ENCODE data around the gene FKBP1A. TPM values are rescaled to one million over a fixed set of nuclear protein-coding genes. Genes with fewer than 3 reads are reported as not detected.

The FKBP1A gene
- total and polyA plus RNA-seq, 9 donors, result 64.7 to 697 (median 154) TPM

DNA sequence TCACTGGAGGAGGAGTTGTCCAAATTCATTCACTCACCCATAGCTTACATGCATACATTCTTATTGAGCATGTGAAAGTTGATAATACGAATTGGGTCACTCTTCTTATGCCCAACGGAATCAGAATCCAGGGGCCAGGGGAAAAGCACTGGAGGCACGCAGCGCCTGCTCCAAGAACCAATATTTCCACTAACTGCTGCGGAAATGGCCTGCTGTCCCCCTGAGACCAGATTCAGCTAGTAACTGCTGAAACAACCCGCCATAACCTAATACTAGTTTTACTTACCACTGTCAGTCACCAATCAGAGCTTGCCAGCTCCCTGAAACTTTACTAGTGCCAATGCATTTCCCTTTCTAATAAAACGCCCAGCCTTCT, 641 bp upstream of the FKBP1A start:
- 64 to 74% (median 68%) methylated on average over 7 of the region's 7 CpGs for WGBS, 3 donors
- Histone ChIP-seq H3K27ac (peak overlapping the region in 1 of 2 donors; percentile 74), H3K36me3 (no peaks in the 10 kb centered on the region), H3K4me3 (peak overlapping the region; percentile 82), H3K4me1 (ENCODE audit: insufficient read depth) (peaks cover 29% of the 10 kb centered on the region), H3K9me3 (no peaks in the 10 kb centered on the region), H3K27me3 (no peaks in the 10 kb centered on the region)
- intact Hi-C loops (cut with DNase I), result loop anchor here (2.0 to 10.0 kb wide), 4 partner anchors 59 to 74 kb away; partner anchors contain the start of genes SDCBP2 (in 2 of the 4) and NSFL1C (in 1 of the 4)
- DNase-seq, result no peak
- TF ChIP-seq, protein P1, sequence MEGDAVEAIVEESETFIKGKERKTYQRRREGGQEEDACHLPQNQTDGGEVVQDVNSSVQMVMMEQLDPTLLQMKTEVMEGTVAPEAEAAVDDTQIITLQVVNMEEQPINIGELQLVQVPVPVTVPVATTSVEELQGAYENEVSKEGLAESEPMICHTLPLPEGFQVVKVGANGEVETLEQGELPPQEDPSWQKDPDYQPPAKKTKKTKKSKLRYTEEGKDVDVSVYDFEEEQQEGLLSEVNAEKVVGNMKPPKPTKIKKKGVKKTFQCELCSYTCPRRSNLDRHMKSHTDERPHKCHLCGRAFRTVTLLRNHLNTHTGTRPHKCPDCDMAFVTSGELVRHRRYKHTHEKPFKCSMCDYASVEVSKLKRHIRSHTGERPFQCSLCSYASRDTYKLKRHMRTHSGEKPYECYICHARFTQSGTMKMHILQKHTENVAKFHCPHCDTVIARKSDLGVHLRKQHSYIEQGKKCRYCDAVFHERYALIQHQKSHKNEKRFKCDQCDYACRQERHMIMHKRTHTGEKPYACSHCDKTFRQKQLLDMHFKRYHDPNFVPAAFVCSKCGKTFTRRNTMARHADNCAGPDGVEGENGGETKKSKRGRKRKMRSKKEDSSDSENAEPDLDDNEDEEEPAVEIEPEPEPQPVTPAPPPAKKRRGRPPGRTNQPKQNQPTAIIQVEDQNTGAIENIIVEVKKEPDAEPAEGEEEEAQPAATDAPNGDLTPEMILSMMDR (IDR thresholded peaks at IDR 0.05), result no peak
- TF ChIP-seq EP300 (IDR thresholded peaks at IDR 0.05) (no peak), POLR2A (IDR thresholded peaks at IDR 0.05) (no peak)

DNA sequence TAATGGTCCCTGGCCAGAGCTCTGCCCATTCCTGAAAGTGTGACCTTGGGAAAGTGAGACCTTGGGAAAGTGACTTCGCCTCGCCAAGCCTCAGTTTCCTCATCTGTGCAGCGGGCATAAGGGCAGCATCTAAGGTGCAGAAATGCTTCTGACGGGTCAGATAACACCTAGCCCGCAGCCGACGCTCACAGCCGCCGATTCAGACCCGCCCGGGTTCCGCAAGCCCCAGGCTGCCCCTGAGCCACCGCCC, 486 bp downstream of the FKBP1A start:
- peaks cover 33% of the 10 kb centered on the region for H3K4me1 ChIP-seq (ENCODE audit: insufficient read depth)
- H3K9me3 ChIP-seq, result no peaks in the 10 kb centered on the region
- no peak for DNase-seq
- H3K27ac ChIP-seq, result peak overlapping the region; percentile 73 to 74
- intact Hi-C loops (cut with DNase I), result loop anchor here (2.0 to 10.0 kb wide), 4 partner anchors 58 to 75 kb away; partner anchors contain the start of genes SDCBP2 (in 2 of the 4) and NSFL1C (in 1 of the 4)
- H3K4me3 ChIP-seq, result peak overlapping the region; percentile 82
- 0 to 1% (median 0%) methylated on average over 13 of the region's 13 CpGs for WGBS, 3 donors
- H3K27me3 ChIP-seq, result no peaks in the 10 kb centered on the region
- TF ChIP-seq EP300 (IDR thresholded peaks at IDR 0.05) (no peak), POLR2A (IDR thresholded peaks at IDR 0.05) (no peak)
- TF ChIP-seq, protein P1 (IDR thresholded peaks at IDR 0.05), result no peak
- no peaks in the 10 kb centered on the region for H3K36me3 ChIP-seq

DNA sequence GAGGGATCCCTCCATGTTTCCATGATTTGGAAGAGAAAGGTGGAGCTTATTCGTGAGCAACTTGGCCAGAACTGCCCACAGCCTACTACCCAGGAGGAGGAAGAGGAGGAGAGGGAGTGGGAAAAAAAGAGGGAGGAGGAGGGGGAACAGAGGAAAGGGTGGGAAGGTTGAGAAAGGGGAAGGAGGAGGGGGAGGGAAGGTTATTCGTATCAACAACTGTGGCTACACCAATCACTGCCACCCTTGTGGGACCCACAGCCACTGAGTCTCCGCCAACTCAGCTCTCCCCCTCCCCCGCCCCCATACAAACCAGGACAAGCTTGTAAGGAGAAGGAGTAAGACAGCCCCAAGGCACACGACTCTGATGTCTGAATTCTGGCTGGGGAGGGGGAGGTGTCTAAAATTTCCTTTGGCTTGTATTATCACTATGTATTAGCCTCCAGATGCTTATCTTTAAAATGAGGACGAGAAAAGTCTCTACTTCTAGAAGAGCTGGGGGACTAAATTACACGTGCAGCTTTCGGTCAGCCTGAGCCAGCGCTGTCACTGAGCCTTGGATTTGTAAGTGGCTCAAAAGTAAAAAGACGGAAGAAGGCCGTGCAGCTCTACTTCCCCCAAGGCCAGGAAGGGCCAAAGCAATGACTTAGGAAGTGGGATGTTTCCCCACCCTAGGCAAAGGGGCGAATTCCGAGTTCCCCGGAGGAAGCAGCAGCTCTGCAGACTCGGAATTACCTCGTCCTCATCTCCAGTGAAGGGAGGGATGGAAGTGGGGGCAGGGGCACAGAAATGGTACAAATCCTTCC, 1.0 kb downstream of the FKBP1A start:
- Histone ChIP-seq H3K4me1 (ENCODE audit: insufficient read depth) (peaks cover 33% of the 10 kb centered on the region), H3K36me3 (no peaks in the 10 kb centered on the region), H3K27me3 (no peaks in the 10 kb centered on the region), H3K9me3 (no peaks in the 10 kb centered on the region), H3K27ac (peak overlapping the region; percentile 73 to 74), H3K4me3 (peak overlapping the region; percentile 82)
- 4 to 7% (median 6%) methylated on average over 16 of the region's 16 CpGs for WGBS, 3 donors
- no peak for TF ChIP-seq EP300 (IDR thresholded peaks at IDR 0.05)
- no peak for TF ChIP-seq POLR2A (IDR thresholded peaks at IDR 0.05)
- TF ChIP-seq, protein P1 (IDR thresholded peaks at IDR 0.05), result no peak
- peak in 1 of 5 donors; percentile 40 for DNase-seq
- intact Hi-C loops (cut with DNase I), result loop anchor here (2.0 to 10.0 kb wide), 4 partner anchors 57 to 75 kb away; partner anchors contain the start of genes SDCBP2 (in 2 of the 4) and NSFL1C (in 1 of the 4)

DNA sequence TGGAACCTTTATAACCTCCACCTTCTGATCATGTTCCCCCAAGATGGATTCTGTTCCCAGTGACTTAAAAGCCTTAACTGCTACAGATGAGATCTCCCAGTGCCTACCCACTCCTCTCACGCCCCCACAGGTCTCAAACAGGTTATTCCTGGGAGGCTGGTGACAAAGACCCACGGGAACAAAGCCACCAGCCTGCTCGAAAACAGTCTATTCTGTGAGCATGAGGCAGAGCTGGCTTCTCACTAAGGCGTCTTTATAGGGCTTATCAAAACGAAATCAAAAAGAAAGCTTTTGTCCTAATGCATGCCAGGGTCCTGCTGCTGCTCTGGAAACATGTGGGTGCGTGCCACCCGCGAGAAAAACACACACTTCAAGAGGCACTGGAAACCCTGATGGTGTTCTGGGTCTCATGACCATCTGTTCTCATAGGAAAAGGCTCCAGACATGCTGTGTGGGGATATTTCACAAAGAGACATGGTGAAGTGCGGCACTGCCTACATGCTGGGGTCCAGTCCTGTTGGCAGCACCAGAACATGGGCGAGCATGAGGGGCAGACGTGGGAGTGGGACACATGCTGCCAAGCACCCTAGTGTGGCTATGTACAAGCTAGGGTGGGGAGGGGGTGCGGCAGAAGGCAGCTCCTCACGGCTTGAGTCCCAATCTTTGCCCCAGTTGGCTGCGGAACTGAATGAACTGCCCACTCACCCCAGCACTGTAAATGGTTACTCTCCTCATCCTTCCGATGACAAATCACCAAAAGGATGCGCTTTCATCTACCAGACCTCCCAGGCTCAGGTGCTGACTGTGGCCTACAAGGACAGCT, 2.1 kb downstream of the FKBP1A start:
- DNase-seq, result no peak
- Histone ChIP-seq H3K27me3 (no peaks in the 10 kb centered on the region), H3K36me3 (no peaks in the 10 kb centered on the region), H3K4me3 (peak overlapping the region; percentile 82), H3K4me1 (ENCODE audit: insufficient read depth) (peaks cover 33% of the 10 kb centered on the region), H3K9me3 (no peaks in the 10 kb centered on the region), H3K27ac (peak overlapping the region; percentile 73 to 74)
- intact Hi-C loops (cut with DNase I), result loop anchor here in 3 of 4 donors (5.0 to 10.0 kb wide), 3 partner anchors 56 to 77 kb away; partner anchors contain the start of genes SDCBP2 (in 2 of the 3) and NSFL1C (in 1 of the 3)
- TF ChIP-seq POLR2A (IDR thresholded peaks at IDR 0.05), result no peak
- TF ChIP-seq, protein P1 (IDR thresholded peaks at IDR 0.05), result no peak
- TF ChIP-seq EP300 (IDR thresholded peaks at IDR 0.05), result no peak
- WGBS, 3 donors, result 60 to 65% (median 64%) methylated on average over 16 of the region's 16 CpGs
